HG03520 (cell line): ENCODE data around the gene MTHFSD.

Experiments
- ATAC-seq: cut with Tn5 transposase; IDR thresholded peaks from one replicate; pipeline ENCODE4 v1.9.1; 2021; ENCODE audit warnings: mild to moderate bottlenecking, moderate library complexity; ENCODE audit not compliant: unreplicated experiment

Gene MTHFSD

DNA sequence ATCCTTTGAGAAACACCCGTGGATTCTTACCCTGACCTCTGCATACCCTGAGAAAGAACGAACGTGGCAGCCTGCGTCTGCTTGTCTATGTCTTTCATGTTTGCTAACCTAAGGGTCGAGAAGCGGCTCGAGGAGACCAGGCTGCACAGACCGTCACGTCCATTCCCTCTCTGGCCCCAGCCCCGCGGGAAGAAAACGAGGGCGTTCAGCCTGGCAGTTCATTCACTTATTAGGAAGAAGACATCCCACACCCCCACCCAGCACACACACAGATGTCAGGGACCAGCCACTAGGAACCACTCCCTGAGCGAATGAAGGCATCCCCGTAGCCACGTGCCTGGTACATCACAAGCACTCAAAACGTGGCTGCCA is 655 bp upstream of the MTHFSD start:
- ATAC-seq, result no peak

DNA sequence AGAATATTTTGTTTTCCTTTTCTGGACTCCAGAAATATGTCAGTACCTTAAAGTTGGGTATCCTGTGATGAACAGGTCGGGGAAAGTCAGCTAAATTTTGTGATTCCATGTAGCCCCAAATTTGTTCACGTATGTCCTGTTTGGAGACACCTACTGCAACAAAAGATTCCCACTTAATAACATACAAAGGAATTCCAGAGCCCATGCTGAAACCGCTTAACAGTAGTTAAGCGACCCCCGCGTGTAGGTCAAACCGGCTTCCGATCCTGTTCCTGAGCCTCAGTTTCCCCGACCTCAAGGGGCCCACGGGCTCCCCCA is 477 bp downstream of the MTHFSD start:
- ATAC-seq, result no peak

DNA sequence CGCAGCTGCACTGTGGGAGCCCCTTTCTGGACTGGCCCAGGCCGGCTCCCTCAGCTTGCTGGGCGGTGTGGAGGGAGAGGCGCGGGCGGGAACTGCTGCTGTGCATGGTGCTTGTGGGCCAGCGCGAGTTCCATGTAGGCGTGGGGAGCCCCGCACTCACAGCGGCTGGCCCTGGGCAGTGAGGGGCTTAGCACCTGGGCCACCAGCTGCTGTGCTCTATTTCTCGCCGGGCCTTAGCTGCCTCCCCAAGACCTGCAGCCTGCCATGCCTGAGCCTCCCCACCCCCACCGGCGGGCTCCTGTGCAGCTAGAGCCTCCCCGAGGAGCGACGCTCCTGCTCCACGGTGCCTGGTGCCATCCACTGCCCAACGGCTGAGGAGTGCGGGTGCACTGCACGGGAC is 1.7 kb downstream of the MTHFSD start:
- ATAC-seq, result no peak

DNA sequence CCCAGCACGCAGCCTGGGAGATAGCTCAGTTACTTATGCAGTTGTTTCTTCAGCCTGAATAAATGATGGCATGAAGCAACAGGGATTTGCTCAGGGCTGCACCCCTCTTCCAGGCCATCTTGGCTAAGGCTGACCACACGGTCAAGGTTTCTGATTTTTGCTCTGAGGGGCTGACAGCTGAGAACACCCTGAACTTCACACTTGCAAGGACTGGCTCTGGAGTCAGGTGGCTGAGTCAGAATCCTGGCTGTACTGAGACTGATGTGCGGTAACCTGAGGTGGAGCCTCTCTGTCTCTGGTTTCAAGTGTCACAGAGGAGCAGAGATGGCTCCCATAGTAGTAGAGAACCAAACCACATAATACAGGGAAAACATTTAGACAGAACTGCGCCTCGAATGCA is 4.8 kb downstream of the MTHFSD start:
- ATAC-seq, result no peak

DNA sequence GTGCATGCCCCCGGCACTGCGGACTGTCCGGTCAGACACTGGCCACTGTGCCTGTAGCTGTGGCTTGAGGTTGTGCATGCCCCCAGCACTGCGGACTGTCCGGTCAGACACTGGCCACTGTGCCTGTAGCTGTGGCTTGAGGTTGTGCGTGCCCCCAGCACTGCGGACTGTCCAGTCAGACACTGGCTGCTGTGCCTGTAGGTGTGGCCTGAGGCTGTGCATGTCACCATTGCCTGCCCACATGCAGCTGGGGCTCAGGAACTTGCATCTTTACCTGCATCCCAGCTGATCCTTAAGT is 5.2 kb downstream of the MTHFSD start:
- ATAC-seq, result no peak

DNA sequence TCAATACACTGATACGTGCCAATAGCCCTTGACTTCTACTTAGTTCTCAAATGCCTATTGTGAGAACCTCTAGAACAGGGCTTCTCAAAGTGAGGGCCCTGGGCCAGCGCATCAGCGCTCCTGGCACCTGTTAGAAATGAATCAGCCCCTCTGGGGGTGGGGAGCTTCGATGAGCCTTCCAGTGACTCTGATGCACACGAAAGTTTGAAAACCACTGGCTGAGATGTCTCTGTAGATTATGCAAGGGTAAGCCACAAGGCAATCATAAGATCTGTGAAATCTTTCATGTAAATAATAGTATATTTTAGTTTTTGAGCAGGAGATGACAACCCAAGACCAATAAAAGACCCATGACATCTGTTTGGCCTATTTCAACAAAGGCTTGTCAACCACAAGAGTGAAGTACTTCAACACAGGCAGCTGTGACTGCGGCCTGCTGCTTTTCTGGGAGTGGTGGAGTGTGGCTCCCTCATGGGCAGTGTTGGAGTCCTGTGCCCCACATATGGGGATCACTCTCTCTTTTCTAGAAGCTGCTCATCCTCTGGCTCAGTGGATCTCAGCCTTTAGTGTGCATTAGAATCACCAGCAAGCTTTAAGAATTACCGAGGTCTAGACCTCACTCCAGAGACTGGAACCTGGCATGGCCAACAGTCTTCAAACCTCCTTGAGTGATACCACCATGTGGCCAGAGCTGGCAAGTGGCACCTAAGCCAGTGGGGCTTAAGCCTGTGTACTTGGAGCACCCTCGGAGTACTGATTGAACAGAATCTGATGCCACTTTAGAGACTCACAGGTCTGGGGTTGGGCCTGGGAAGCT is 5.8 kb downstream of the MTHFSD start:
- no peak for ATAC-seq

DNA sequence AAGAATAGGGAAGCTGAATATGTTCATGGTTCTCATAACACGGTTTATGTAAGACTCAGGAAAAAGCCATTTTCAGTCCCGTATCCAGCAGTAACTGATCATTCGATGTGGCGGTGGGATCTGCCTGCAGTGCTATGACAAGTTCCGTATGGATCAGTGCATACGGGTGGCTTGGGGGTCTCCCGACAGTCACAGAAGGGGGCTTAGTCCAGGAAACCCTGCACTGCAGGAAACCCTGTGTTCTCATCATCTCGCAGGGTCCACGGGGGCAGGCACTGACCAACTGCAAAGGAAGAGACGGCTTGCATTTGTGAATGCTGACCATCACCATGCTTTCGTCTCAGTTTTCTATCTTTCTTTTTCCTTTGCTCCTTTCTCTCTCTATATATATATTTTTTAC is 7.7 kb downstream of the MTHFSD start:
- ATAC-seq, result no peak

DNA sequence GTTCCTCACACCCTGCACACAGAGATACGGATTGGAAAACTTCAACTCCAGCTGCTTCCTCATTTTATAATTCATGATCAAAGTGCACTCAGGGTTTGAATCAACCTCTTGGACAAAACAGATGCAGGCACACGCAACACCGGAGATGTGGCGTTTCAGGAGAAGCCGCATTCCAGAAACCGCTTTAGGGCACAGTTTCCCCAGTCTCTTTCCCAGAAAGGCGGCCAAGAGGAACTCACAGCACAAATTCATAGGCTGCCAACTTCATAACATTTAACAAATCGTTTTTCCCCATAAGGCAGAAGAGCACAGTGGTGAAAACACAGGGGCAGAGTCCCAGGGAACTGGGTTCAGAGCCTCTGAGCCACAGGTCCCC is 8.4 kb downstream of the MTHFSD start:
- no peak for ATAC-seq

DNA sequence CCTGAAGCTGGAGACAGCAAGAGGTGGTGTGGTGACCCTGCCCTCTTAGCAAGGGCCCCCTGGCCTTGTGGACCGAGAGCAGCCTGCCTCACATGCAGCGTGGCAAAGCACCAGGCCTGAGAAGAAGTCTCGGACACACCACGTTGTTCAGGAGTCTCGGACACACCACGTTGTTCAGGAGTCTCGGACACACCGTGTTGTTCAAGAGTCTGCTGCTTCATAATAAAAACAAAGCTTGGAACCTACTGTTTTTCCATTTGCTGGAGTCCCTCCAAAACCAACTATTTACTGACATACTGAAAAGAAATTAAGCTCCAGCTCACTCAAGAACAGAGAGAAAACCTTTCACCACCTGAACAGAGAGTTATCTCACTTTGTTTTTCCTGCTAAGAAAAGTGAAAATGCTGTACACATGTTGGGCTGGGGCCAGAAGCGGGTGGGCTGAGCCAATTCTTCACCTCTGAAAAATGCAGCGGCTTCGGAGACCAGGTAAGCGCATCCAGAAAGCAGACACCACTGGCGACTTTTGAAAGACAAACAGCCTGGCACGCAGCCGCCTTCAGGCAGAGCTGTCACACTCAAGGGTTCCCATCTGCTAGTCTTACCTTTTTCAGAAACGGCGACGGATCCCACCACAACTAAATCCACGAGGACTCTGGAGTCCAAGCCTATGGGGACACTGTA is 8.9 kb downstream of the MTHFSD start:
- ATAC-seq, result no peak

DNA sequence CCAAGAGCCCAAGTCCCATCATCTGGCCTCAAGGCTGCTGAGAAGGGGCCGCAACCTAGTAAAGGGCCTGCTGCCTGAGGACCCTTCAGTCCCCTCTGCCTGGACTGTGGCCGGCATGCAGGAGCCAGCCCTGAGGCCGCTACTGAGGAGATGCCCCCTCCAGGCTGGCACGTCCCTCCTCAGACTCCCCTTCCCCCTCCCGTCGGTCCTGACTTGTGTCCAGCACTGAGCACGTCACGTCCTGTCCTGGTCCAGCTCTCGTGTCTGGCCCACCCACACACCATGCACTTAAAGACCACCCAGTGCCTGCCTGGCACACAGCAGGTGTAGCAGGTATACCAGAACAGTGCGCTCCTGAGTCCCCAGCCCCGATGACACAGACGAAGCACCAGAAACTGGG is 9.6 kb downstream of the MTHFSD start:
- ATAC-seq, result no peak

DNA sequence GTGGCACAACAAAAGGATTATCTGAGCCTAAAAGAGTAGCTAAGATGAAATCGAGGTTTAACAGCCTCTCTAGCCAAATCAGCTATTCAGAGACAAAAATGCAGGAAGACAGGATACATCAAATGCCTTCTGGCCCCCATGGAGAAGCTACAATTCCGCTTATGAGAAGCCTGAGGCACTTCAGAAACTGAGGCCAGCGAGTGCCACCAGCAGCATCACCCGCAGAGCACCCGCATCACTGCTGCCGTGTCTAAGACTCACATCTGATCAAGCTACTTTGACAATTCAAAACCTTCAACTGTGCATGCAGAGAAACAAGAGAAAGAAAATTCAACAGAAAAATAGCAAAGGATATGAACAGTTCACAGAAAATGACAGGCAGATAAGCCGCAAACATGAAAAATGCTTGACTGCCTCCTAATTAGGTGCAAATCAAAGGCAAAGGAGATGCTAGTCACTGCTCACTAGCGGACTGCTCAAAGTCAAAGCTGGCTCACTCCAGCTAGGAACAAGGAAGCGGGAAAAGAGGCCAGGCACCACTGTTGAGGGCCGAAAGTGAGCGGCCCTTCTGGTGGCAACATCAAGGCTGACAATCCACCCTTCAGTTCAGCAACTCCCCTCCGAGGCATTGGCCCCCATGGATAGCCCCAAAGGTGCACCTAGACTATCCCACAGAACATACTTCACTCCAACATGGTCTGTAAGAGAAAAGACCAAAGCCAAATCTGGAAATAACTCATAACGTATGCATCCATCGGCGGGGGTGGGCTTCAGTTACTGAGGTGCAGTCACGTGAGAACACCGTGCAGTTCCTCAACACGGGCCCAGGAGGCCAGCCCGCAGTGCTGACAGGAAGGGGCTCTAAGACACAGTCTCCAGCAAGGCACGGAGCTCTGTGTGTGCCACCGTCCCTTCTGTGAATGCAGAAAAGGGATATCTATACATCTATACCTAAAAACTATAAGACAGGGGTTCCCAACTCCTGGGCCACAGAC is 12.0 kb downstream of the MTHFSD start:
- no peak for ATAC-seq

DNA sequence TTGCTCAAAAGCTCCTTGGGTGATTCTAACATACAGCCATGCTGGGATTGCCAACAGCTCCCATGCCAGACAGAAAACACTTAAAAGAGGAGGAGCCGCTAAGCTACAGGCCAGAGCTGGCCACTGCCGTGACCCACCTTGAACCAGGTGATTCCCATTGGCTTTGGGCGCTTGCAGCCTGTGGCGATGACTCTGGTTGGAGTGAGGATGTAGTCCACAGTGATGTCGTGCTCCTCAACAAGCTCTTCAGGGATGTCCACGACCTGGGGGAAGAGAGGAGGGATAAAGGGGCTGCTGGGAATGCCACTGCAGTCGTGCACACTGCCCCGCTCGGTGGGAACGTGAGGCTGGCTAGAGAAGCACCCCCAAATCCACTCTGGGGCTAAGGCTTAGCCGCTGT is 13.5 kb downstream of the MTHFSD start:
- ATAC-seq, result no peak

DNA sequence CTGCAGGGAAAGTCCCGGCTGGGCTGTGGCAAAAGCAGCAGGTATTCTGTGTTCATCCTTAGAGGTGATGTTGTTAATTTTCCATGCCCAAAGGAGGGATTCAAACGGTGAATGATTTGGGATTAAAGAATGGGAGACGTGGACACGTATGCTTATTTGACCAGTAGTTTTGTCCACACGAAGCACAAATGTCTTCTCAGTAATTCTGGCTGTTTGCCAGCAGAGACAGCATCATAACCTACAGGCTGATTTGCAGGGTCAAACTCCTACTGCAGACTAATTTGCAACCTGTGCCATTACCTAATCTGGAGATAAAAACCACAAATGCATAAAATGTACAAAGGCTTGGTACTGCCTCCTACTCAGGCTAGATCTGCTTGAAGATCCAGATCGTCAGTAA is 14.1 kb downstream of the MTHFSD start:
- ATAC-seq, result no peak

DNA sequence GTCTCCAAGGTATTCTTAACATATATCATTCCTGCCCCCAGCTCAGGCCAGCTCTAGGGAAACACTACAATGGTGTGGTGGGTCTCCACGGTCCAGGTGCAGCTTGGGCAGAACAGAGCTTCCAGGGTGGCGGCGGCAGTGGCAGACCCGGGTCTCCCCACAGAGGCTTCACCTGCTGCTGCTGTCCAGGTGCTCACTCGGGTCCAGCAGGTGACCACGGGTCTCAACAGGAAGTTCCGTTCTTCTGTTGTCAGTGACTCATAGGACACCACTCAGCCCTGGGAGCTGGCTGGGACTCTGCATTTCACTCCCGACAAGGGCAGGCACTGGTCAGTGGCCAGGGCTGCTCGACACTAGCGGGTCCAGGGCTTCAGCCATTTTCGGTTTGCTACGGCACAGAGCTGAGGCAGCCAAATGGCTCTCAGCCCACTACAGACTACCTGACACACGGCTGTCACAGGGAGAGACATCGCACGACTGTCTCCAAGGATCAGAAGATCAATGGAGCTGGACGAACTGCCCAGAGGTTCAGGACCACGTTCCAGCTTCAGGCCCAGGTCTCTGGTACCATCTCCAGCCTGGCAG is 16.7 kb downstream of the MTHFSD start:
- ATAC-seq, result no peak

DNA sequence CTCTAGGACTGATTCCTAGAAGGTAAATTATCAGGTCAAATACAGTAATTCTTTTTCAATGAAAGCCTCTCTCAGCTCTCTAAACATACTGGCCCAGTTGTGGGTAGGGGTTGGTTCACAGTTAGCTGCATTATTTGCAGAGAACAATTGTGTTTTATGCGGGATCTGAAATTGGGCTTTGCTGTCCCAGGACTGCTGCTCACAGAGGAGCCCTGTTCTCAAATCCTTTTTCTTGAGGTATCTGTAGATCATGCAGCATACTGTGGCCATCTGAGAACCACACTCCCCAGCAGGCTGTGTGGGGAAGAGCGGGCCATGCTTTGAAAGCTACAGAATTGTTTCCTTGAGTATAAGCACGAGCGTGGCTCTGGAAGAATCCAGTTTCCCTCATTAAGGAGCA is 17.5 kb downstream of the MTHFSD start:
- ATAC-seq, result no peak

DNA sequence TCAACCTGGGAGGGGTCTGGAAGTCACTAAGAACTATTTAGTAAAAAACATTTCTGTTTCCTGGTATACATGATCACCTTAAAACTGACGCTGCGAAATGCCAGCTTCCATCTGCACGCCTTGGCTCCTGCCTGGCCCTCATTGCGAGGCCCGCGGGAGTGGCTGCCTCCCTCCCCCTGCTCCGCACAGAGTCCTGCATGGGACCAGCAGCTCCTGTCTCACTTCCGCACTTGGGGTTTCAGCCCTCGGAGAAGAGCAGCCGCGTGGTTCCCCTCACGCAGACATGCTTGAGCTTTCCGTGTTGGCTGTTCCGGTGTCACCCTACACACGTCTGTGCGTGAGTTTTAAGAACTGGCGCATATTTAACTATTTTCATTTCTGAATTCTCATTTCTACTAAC is 18.4 kb downstream of the MTHFSD start:
- no peak for ATAC-seq

DNA sequence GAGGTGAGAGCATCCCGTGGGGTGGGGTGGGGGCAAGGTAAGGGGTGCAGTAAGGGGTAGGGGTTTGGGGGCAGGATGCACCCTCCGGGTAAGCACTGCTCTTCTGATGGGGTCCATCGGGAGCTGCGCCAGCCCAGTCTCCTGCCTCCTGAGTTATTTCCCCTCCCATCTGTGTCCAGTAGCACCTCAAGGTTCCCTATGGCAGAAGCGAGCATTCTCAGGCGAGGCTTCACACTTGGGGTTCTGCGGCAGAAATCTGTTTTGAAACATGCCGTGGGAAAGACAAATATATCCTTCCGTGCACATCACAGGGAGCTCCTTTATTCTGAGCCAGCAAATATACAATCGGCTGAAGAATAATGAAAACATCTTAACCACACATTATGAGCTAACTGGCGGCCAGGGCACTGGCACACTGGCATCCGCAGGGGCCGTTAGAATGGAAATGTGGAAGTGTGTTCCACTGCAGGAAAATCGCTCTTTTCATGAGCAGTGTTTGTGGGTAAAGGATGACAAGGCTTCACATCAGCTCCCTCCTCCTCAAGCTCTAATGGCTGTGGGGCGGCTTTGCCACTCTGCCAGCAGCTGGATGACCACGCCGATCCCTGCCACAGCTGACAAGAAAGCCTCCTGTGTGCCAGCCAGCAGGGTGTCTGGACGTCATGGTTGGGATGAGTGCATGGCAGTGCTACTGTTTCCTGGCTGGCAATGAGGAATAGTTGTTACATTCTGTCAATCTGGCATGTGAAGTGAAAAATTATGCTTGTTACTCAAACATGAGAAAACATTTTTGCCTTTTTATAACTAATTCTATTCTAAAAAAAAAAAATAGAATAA is 20.0 kb downstream of the MTHFSD start:
- no peak for ATAC-seq

DNA sequence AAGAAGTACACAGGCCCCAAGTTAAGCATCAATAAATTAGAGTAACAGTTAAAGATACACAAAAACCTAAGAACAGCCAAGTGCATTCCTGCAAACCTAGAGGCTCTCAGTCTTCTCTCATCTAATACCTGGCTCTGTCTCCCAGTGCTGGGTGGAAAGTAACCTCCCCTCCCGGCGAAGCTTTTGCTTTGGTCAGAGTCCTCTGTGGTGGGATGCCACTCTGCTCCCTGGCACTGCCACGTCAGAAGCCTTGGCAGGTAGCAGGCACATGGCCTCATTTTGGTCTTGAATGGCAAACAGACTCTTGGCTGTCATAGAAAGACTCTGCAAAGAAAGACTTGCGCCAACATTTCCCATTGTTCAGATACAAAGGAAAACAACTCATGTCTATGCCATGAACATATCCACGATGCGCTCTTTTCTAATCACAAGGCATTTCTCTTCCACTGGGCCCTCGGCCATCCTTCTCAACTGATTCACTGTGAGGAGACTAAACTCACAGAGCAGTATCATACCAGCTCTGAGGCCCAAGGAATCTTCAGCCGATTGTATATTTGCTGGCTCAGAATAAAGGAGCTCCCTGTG is 21.2 kb downstream of the MTHFSD start:
- no peak for ATAC-seq

DNA sequence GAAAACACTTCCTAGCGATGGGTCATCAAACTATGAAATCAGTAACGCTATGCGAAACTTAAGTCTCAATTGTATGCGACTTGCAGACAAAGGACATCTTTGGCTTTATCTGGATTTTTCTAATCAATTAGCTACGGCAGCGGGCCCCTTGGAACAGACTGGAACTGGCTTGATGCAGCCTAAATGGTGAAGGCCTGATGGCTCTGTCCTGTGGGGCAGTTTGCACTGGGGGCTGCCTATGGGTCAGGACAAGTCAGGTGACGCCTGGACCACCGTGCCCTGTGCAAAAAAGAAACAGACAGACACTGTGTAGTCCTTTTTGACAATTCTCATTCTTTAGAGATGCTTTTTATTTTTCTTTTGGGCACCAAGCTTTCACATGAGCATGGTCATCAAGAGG is 22.0 kb downstream of the MTHFSD start:
- no peak for ATAC-seq

DNA sequence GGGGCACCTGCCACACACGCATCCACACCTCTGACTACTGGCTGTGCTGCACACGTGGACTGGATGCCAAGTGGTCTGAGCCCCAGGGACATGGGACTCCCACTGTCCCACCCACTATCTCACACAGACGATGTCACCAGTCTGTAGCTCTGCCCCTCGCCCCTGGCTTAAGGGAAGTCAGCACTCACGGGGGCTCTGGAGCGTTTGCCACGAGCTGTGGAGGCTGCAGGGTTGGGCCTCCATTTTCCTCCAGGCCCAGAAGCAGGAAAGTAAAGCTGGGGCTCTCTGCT is 22.6 kb downstream of the MTHFSD start:
- no peak for ATAC-seq
